Caco-2 (cell line): ENCODE measurements around the gene FAM107B. TPM values are rescaled to one million over a fixed set of nuclear protein-coding genes. Genes with fewer than 3 reads are reported as not detected.

Experiments used
- BruUV-seq: library from RNA; stranded (reverse); fragments of 400-500 nt; replicated peaks from 2 replicates; lab custom pipeline; 2021; lab: Mats Ljungman, UMichigan
- CTCF ChIA-PET: fragments of 300-600 bp; sonication (Branson Sonifier 250); formaldehyde crosslinking; loops from one replicate; lab custom pipeline; 2022; ENCODE audit warnings: antibody characterized with exemption; lab: Charles Lee
- POLR2A ChIA-PET: fragments of 300-600 bp; sonication (Branson Sonifier 250); formaldehyde crosslinking; loops from one replicate; lab custom pipeline; 2022; ENCODE audit warnings: antibody characterized with exemption; lab: Charles Lee
- DNase-seq, 2 experiments: peaks; one replicate each; pipeline versions ENCODE4 v3.0.0 to v3.0.0-alpha.2; 2020 to 2022
- H3K27me3 ChIP-seq: replicated peaks from 2 replicates; pipeline ENCODE4 v1.6.0; 2011; ENCODE audit warnings: low read length; ENCODE audit not compliant: control insufficient read depth, insufficient read depth
- H3K36me3 ChIP-seq: 2 replicates; pipeline ENCODE4 v1.5.1; 2011; ENCODE audit warnings: low read length; ENCODE audit not compliant: control insufficient read depth, insufficient read depth
- H3K4me1 ChIP-seq: fragments of 250-450 bp; sonication (Bioruptor Pico); 2 replicates; pipeline ENCODE4 v1.5.1; 2020; ENCODE audit warnings: mild to moderate bottlenecking
- H3K4me3 ChIP-seq: 2 replicates; pipeline ENCODE4 v1.5.1; 2011; ENCODE audit warnings: low read depth, mild to moderate bottlenecking, control low read depth, low read length
- H3K9me3 ChIP-seq: fragments of 250-450 bp; sonication (Bioruptor Pico); 2 replicates; pipeline ENCODE4 v1.5.1; 2020; ENCODE audit warnings: mild to moderate bottlenecking, moderate library complexity
- H3K27ac Mint-ChIP-seq: one replicate; pipeline ENCODE4 v1.8.0; 2022; ENCODE audit warnings: mixed read lengths; ENCODE audit not compliant: unreplicated experiment
- H3K27me3 Mint-ChIP-seq: one replicate; pipeline ENCODE4 v1.8.0; 2022; ENCODE audit warnings: mixed read lengths; ENCODE audit not compliant: insufficient read depth, unreplicated experiment
- H3K36me3 Mint-ChIP-seq: one replicate; pipeline ENCODE4 v1.8.0; 2022; ENCODE audit warnings: mild to moderate bottlenecking, mixed read lengths; ENCODE audit not compliant: insufficient read depth, unreplicated experiment
- H3K4me1 Mint-ChIP-seq: one replicate; pipeline ENCODE4 v1.8.0; 2022; ENCODE audit warnings: low read depth, mixed read lengths; ENCODE audit not compliant: unreplicated experiment
- H3K4me3 Mint-ChIP-seq: one replicate; pipeline ENCODE4 v1.8.0; 2022; ENCODE audit warnings: mild to moderate bottlenecking, moderate library complexity, mixed read lengths; ENCODE audit not compliant: unreplicated experiment
- H3K9me3 Mint-ChIP-seq: one replicate; pipeline ENCODE4 v1.8.0; 2022; ENCODE audit warnings: mixed read lengths; ENCODE audit not compliant: unreplicated experiment
- intact Hi-C: fragments of 100-400 bp; cut with micrococcal nuclease; formaldehyde crosslinking; loops from one replicate; pipeline ENCODE4 v1.10.0; 2022; ENCODE audit not compliant: unreplicated experiment
- total RNA-seq: library from RNA; stranded (reverse); gene quantifications from 2 replicates; pipeline ENCODE4 v1.2.3, GENCODE V29; 2022
- TF ChIP-seq, protein P1 (sequence below), 2 experiments: fragments of 200-600 bp in 1 of 2; IDR thresholded peaks; 1 replicate in 1 of 2; 2 replicates in 1 of 2; pipeline versions ENCODE4 v1.5.1 to v1.8.0; 2011 to 2022; ENCODE audit warnings: antibody characterized with exemption in 1 of 2, control low read depth in 1 of 2, inconsistent platforms in 1 of 2, low read depth in 1 of 2, low read length in 1 of 2, mild to moderate bottlenecking in 1 of 2, moderate library complexity in 1 of 2; ENCODE audit not compliant: insufficient read depth in 1 of 2, severe bottlenecking in 1 of 2, unreplicated experiment in 1 of 2

The FAM107B gene
- total RNA-seq, 1 experiment from 2014 or later: 206 TPM

DNA sequence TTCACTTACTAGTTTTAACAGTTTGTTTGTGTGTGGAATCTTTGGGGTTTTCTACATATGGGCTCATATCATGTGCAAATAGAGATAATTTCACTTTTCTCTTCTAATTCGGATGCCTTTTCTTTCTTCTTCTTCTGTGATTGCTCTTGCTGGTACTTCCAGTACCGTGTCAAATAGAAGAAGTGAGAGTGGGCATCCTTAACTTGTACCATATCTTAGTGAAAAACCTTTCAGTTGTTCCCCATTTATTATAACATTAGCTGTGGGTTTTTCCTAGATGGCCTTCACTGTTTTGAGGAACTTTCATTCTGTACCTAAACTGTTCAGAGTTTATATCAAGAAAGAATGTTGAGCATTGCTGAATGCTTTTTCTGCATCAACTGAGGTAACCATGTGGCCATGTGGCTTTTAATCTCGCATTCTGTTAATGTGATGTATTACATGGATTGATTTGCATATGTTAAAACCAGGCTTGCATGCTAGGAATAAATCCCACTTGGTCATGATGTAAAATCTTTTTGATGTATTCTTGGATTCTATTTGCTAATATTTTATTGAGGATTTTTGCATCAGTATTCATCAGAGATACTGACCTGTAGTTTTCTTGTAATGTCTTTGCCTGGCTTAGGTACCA is 78.7 kb downstream of the FAM107B start:
- Histone ChIP-seq H3K4me3 (no peak overlapping the region), H3K4me1 (peaks cover 25% of the 10 kb centered on the region), H3K36me3 (0 out of 2 replicates have a peak, but pooled peaks cover 1% of the 10 kb centered on the region), H3K27me3 (no peaks in the 10 kb centered on the region), H3K9me3 (no peaks in the 10 kb centered on the region)
- no TSS peak for BruUV-seq
- Mint-ChIP-seq H3K27ac (no peak overlapping the region), H3K9me3 (peaks cover 19% of the 10 kb centered on the region), H3K4me3 (no peak overlapping the region), H3K4me1 (peaks cover 36% of the 10 kb centered on the region), H3K36me3 (no peaks in the 10 kb centered on the region), H3K27me3 (no peaks in the 10 kb centered on the region)
- DNase-seq: no peak
- POLR2A ChIA-PET: no interaction called here
- CTCF ChIA-PET: interaction anchor here (0.6 kb wide), 1 partner anchor 57 kb away, joined by 3 read pairs; no protein-coding TSS in a partner anchor
- intact Hi-C loops: no loop called here
- TF ChIP-seq, protein P1, sequence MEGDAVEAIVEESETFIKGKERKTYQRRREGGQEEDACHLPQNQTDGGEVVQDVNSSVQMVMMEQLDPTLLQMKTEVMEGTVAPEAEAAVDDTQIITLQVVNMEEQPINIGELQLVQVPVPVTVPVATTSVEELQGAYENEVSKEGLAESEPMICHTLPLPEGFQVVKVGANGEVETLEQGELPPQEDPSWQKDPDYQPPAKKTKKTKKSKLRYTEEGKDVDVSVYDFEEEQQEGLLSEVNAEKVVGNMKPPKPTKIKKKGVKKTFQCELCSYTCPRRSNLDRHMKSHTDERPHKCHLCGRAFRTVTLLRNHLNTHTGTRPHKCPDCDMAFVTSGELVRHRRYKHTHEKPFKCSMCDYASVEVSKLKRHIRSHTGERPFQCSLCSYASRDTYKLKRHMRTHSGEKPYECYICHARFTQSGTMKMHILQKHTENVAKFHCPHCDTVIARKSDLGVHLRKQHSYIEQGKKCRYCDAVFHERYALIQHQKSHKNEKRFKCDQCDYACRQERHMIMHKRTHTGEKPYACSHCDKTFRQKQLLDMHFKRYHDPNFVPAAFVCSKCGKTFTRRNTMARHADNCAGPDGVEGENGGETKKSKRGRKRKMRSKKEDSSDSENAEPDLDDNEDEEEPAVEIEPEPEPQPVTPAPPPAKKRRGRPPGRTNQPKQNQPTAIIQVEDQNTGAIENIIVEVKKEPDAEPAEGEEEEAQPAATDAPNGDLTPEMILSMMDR (IDR thresholded peaks at IDR 0.05; ENCODE audit: insufficient read depth in 1 of 2, low read depth in 1 of 2, low read length in 1 of 2, severe bottlenecking in 1 of 2, unreplicated experiment in 1 of 2): no peak

DNA sequence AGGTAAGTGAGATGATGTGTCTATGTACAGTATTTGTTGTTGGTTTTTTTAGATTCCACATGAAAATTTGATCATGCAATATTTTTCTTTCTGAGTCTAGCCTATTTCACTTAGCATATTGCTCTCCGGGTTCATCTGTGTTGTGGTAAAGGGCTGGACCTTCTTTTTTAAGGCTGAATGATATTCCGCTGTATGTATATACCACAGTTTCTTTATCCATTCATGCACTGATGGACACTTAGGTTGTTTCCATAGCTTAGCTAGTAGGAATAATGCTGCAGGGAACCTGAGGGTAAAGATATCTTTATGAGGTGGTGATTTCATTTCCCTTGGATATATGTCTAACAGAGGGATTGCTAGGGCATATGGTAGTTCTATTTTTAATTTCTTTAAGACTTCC is 80.8 kb downstream of the FAM107B start:
- CTCF ChIA-PET: no interaction called here

DNA sequence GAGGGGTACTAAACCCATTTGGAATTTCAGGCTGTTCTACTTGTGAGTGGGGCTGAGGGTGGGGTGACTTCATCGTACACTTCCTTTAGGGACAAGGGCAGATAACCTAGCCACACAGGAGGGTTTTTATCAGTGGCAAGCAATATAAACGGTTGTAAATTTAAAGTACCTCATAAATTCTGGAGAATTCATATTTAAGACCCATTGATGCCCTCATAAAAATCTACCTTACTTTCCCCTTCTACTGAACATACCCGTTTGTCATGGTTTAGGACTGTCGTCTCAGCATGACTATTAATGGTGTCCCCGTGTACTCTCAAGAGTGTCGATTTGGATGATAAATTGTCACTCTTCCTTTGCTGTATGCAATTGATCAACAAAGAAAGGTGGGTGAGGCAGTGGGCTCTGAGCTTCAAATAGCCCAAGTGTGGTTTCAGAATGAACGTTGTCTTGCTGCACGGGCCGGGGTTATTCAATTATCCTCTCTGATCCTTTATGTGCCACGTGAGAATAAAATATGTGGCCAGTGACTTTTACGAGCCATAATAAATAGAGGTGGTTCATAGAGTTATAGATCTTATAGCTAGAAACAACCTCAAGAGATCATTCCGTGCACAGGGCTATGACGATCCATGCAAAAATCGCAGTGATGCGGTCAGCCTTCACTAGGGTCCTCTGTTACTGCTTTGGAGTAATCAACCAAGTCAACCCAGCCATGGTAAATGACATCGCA is 82.2 kb downstream of the FAM107B start:
- no peak overlapping the region for H3K4me3 Mint-ChIP-seq
- POLR2A ChIA-PET: no interaction called here
- no peaks in the 10 kb centered on the region for H3K27me3 Mint-ChIP-seq
- TF ChIP-seq, protein P1 (IDR thresholded peaks at IDR 0.05; ENCODE audit: insufficient read depth in 1 of 2, low read depth in 1 of 2, low read length in 1 of 2, severe bottlenecking in 1 of 2, unreplicated experiment in 1 of 2): no peak
- H3K27ac Mint-ChIP-seq: no peak overlapping the region
- peaks cover 10% of the 10 kb centered on the region for H3K9me3 Mint-ChIP-seq
- Histone ChIP-seq H3K27me3 (no peaks in the 10 kb centered on the region), H3K9me3 (no peaks in the 10 kb centered on the region), H3K36me3 (no peaks in the 10 kb centered on the region), H3K4me3 (no peak overlapping the region), H3K4me1 (peaks cover 31% of the 10 kb centered on the region)
- H3K4me1 Mint-ChIP-seq: peaks cover 37% of the 10 kb centered on the region
- intact Hi-C loops: no loop called here
- BruUV-seq: no TSS peak
- DNase-seq: no peak
- CTCF ChIA-PET: no interaction called here
- H3K36me3 Mint-ChIP-seq: no peaks in the 10 kb centered on the region

More for the DNA sequence above, 80.8 kb downstream of the FAM107B start:
- H3K27ac Mint-ChIP-seq: no peak overlapping the region
- POLR2A ChIA-PET: no interaction called here
- intact Hi-C loops: no loop called here
- H3K27me3 ChIP-seq: no peaks in the 10 kb centered on the region
- peaks cover 11% of the 10 kb centered on the region for H3K9me3 Mint-ChIP-seq
- H3K36me3 ChIP-seq: no peaks in the 10 kb centered on the region
- H3K36me3 Mint-ChIP-seq: no peaks in the 10 kb centered on the region
- DNase-seq: no peak
- BruUV-seq: no TSS peak
- H3K9me3 ChIP-seq: no peaks in the 10 kb centered on the region
- peaks cover 27% of the 10 kb centered on the region for H3K4me1 ChIP-seq
- H3K27me3 Mint-ChIP-seq: no peaks in the 10 kb centered on the region
- no peak overlapping the region for H3K4me3 Mint-ChIP-seq
- TF ChIP-seq, protein P1 (IDR thresholded peaks at IDR 0.05; ENCODE audit: insufficient read depth in 1 of 2, low read depth in 1 of 2, low read length in 1 of 2, severe bottlenecking in 1 of 2, unreplicated experiment in 1 of 2): no peak
- H3K4me1 Mint-ChIP-seq: peaks cover 30% of the 10 kb centered on the region
- H3K4me3 ChIP-seq: no peak overlapping the region
